Liver (tissue), 9 donors: Measurements from ENCODE around the gene PARD3. TPM values are rescaled to one million over a fixed set of nuclear protein-coding genes. Genes with fewer than 3 reads are reported as not detected.

Experiments used
- DNase-seq: peaks from one replicate; pipeline ENCODE4 v3.0.0-alpha.2; 2017; ENCODE audit warnings: low spot score
- H3K27ac ChIP-seq, 2 donors: one replicate each; pipeline ENCODE4 v1.7.0; 2013; ENCODE audit warnings: inconsistent platforms in 2 of 2, low read length in 2 of 2, control low read depth in 1 of 2, low read depth in 1 of 2, mild to moderate bottlenecking in 1 of 2
- H3K27me3 ChIP-seq, 4 donors: one replicate each; pipeline versions ENCODE4 v1.6.1 to v1.7.0; 2013; ENCODE audit warnings: low read length in 3 of 4, inconsistent platforms in 1 of 4, mild to moderate bottlenecking in 1 of 4, moderate library complexity in 1 of 4; ENCODE audit not compliant: control insufficient read depth in 4 of 4, insufficient read depth in 4 of 4
- H3K36me3 ChIP-seq, 4 donors: one replicate each; pipeline versions ENCODE4 v1.6.1 to v1.7.0; 2013; ENCODE audit warnings: low read length in 3 of 4, mild to moderate bottlenecking in 3 of 4, low read depth in 1 of 4, moderate library complexity in 1 of 4; ENCODE audit not compliant: control insufficient read depth in 4 of 4, insufficient read depth in 3 of 4
- H3K4me1 ChIP-seq, 4 donors: one replicate each; pipeline versions ENCODE4 v1.6.1 to v1.7.0; 2013; ENCODE audit warnings: low read length in 3 of 4, mild to moderate bottlenecking in 3 of 4, moderate library complexity in 1 of 4; ENCODE audit not compliant: control insufficient read depth in 4 of 4, insufficient read depth in 4 of 4
- H3K4me3 ChIP-seq, 3 donors: one replicate each; pipeline versions ENCODE4 v1.6.1 to v1.7.0; 2013; ENCODE audit warnings: low read length in 3 of 3, control low read depth in 1 of 3, low read depth in 1 of 3, mild to moderate bottlenecking in 1 of 3
- H3K9ac ChIP-seq, 2 donors: one replicate each; pipeline ENCODE4 v1.7.0; 2013; ENCODE audit warnings: low read length in 2 of 2, mild to moderate bottlenecking in 2 of 2, moderate library complexity in 2 of 2, control low read depth in 1 of 2, low read depth in 1 of 2
- H3K9me3 ChIP-seq, 4 donors: one replicate each; pipeline versions ENCODE4 v1.6.1 to v1.7.0; 2013; ENCODE audit warnings: low read length in 3 of 4; ENCODE audit not compliant: control insufficient read depth in 4 of 4
- ATF3 ChIP-seq: IDR thresholded peaks from 2 replicates; pipeline ENCODE4 v1.6.1; 2016; ENCODE audit warnings: antibody characterized with exemption
- CTCF ChIP-seq: fragments of 150-350 bp; IDR thresholded peaks from 2 replicates; pipeline ENCODE4 v1.5.1; 2017; ENCODE audit warnings: improper control_type of control experiment, low read depth, low read length; ENCODE audit not compliant: missing input control
- EGR1 ChIP-seq, 2 donors: IDR thresholded peaks; 2 replicates each; pipeline ENCODE4 v1.6.1; 2016 to 2018; ENCODE audit warnings: antibody characterized with exemption in 2 of 2, low read depth in 2 of 2
- FOXA1 ChIP-seq: IDR thresholded peaks from 2 replicates; pipeline ENCODE4 v1.6.1; 2016; ENCODE audit warnings: antibody characterized with exemption
- JUND ChIP-seq, 2 donors: IDR thresholded peaks; 2 replicates each; pipeline ENCODE4 v1.6.1; 2016; ENCODE audit warnings: antibody characterized with exemption in 2 of 2
- NR2F2 ChIP-seq: IDR thresholded peaks from 2 replicates; pipeline ENCODE4 v1.6.1; 2016; ENCODE audit warnings: antibody characterized with exemption
- RAD21 ChIP-seq, 2 donors: IDR thresholded peaks; 2 replicates each; pipeline ENCODE4 v1.6.1; 2016; ENCODE audit warnings: antibody characterized with exemption in 2 of 2, mild to moderate bottlenecking in 2 of 2
- REST ChIP-seq: IDR thresholded peaks from 2 replicates; pipeline ENCODE4 v1.6.1; 2016; ENCODE audit warnings: antibody characterized with exemption, mild to moderate bottlenecking
- SP1 ChIP-seq: IDR thresholded peaks from 2 replicates; pipeline ENCODE4 v1.6.1; 2018; ENCODE audit warnings: antibody characterized with exemption, mild to moderate bottlenecking
- TAF1 ChIP-seq: conservative IDR thresholded peaks from 2 replicates; pipeline ENCODE4 v1.6.1; 2016; ENCODE audit warnings: antibody characterized with exemption, mild to moderate bottlenecking
- YY1 ChIP-seq: IDR thresholded peaks from 2 replicates; pipeline ENCODE4 v1.6.1; 2016; ENCODE audit warnings: antibody characterized with exemption, mild to moderate bottlenecking
- WGBS: extraction: QIAGEN DNeasy Blood & Tissue Kit; methylation state at CpG from one replicate; pipeline ENCODE4 v1.1.7; 2013; 5-methylcytosine and 5-hydroxymethylcytosine counted together
- polyA plus RNA-seq, 2 donors: library from polyadenylated mRNA; stranded (reverse) in 1 of 2; unstranded in 1 of 2; fragments of 200-250 nt in 1 of 2; fragments of >200 nt in 1 of 2; fragmentation: Nextera tagmentation in 1 of 2; extraction: Ambion mirVana in 1 of 2; gene quantifications; one replicate each; pipeline versions ENCODE4 v1.2.1 to v1.2.3, GENCODE V29; 2013 to 2015
- total RNA-seq, 2 donors: library from RNA; depleted of rRNA; stranded (reverse); fragments of >200 nt; gene quantifications; one replicate each; pipeline ENCODE4 v1.2.3, GENCODE V29; 2014
- donor health status: healthy.
- donor health status: healthy.
- donor health status: healthy.
- donor health status: healthy.
- donor health status: healthy.

The PARD3 gene
- total and polyA plus RNA-seq, 4 donors = 12.3 to 43.8 (median 13.5) TPM

GRCh38 chr10:34748767-34749166 is 66.3 kb downstream of the PARD3 start:
- WGBS = 88% methylated on average over 4 of the region's 4 CpGs

GRCh38 chr10:34748357-34748756 is 66.7 kb downstream of the PARD3 start:
- Histone ChIP-seq H3K4me1 (peaks cover 3 to 21% (median 11%) of the 10 kb centered on the region in 4 donors), H3K9me3 (no peaks in the 10 kb centered on the region), H3K27me3 (no peaks in the 10 kb centered on the region), H3K4me3 (no peak overlapping the region), H3K36me3 (no peaks in the 10 kb centered on the region), H3K9ac (no peak overlapping the region), H3K27ac (no peak overlapping the region)
- TF ChIP-seq SP1 (no peak), REST (no peak)
- WGBS = 96% methylated on average over 6 of the region's 6 CpGs
- DNase-seq = no peak

More at GRCh38 chr10:34748767-34749166, 66.3 kb downstream of the PARD3 start:
- no peak overlapping the region for H3K27ac ChIP-seq
- H3K4me1 ChIP-seq = peaks cover 3 to 25% (median 15%) of the 10 kb centered on the region in 4 donors
- H3K9me3 ChIP-seq = no peaks in the 10 kb centered on the region
- no peaks in the 10 kb centered on the region for H3K36me3 ChIP-seq
- no peak overlapping the region for H3K4me3 ChIP-seq
- H3K27me3 ChIP-seq = no peaks in the 10 kb centered on the region
- TF ChIP-seq EGR1 (IDR thresholded peaks at IDR 0.05; ENCODE audit: low read depth in 2 of 2) (no peak), YY1 (no peak), REST (no peak), ATF3 (no peak), NR2F2 (no peak), SP1 (no peak), TAF1 (no peak), CTCF (no peak), RAD21 (IDR thresholded peaks at IDR 0.05) (no peak), JUND (IDR thresholded peaks at IDR 0.05) (no peak), FOXA1 (no peak)
- DNase-seq = no peak
- H3K9ac ChIP-seq = no peak overlapping the region
